Measurements from ENCODE around the gene RAB44. TPM values are rescaled to one million over a fixed set of nuclear protein-coding genes. Genes with fewer than 3 reads are reported as not detected.
"Not testable (repeated sequence)": the region's sequence is repeated elsewhere in the genome, so short reads cannot be mapped to it uniquely, and the experiment has no call there.

The RAB44 gene
- total and polyA plus RNA-seq, 12 donors: 0.03 to 0.16 TPM; not detected in 10

DNA sequence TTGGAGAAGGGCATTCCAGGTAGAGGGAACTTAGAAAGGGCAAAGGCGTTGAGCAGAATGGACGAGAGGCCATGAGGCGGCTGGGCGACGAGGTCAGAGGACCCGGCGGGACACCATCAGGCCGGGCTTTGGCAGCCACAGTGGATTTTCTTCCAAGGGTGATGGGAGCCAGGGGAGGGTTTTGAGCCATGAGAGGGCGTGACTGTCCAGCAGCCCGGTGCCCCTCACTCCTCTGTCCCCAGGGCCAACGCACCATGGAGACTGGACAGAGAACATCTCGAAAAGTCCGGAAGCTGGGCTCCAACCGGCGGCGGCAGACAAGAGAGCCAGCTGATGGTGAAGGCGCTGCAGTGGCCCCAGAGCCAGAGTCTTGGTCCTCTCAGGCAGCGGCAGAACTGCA is 6.4 kb downstream of the RAB44 start:
- DNase-seq: no peak
- Histone ChIP-seq H3K4me1 (replicated peaks in 1 of 2) (no peaks in the 10 kb centered on the region), H3K4me3 (no peak overlapping the region), H3K36me3 (replicated peaks in 1 of 2) (no peaks in the 10 kb centered on the region), H3K27ac (no peak overlapping the region), H3K9me3 (replicated peaks in 1 of 3) (no peaks in the 10 kb centered on the region), H3K27me3 (no peaks in the 10 kb centered on the region)
- intact Hi-C loops (cut with DNase I): no loop called here
- 92 to 97% (median 93%) methylated on average over 11 to 18 of the region's 18 CpGs for WGBS, 4 donors
- TF ChIP-seq POLR2A (IDR thresholded peaks at IDR 0.05): no peak
- TF ChIP-seq, protein P1, sequence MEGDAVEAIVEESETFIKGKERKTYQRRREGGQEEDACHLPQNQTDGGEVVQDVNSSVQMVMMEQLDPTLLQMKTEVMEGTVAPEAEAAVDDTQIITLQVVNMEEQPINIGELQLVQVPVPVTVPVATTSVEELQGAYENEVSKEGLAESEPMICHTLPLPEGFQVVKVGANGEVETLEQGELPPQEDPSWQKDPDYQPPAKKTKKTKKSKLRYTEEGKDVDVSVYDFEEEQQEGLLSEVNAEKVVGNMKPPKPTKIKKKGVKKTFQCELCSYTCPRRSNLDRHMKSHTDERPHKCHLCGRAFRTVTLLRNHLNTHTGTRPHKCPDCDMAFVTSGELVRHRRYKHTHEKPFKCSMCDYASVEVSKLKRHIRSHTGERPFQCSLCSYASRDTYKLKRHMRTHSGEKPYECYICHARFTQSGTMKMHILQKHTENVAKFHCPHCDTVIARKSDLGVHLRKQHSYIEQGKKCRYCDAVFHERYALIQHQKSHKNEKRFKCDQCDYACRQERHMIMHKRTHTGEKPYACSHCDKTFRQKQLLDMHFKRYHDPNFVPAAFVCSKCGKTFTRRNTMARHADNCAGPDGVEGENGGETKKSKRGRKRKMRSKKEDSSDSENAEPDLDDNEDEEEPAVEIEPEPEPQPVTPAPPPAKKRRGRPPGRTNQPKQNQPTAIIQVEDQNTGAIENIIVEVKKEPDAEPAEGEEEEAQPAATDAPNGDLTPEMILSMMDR (IDR thresholded peaks at IDR 0.05): no peak

DNA sequence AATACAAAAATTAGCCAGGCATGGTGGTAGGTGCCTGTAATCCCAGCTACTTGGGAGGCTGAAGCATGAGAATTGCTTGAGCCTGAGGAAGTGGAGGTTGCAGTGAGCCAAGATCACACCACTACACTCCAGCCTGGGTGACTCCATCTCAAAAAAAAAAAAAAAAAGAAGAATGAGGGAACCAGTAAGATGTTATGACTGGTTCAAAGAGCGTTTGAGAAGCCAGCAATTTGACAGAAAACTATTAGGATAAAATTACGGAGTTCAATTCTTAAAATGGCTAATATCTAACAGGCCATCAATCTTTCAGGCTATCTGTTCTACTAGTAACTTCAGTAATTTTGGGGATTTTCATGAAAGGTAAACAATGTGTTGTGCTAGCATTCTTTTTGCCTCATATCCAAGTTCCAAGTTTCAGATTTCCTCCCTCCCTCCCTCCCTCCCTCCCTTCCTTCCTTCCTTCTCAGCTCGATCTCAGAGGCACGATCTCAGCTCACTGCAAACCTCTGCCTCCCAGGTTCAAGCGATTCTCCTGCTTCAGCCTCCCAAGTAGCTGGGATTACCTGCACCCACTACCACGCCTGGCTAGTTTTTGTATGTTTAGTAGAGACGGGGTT is 7.4 kb downstream of the RAB44 start:
- H3K27me3 ChIP-seq; H3K9me3 ChIP-seq (replicated peaks in 1 of 3); H3K4me3 ChIP-seq; H3K27ac ChIP-seq; H3K36me3 ChIP-seq (replicated peaks in 1 of 2); DNase-seq; H3K4me1 ChIP-seq (replicated peaks in 1 of 2); intact Hi-C loops (cut with DNase I): not testable (repeated sequence)
- WGBS, 4 donors: 75 to 85% (median 80%) methylated on average over 7 of the region's 7 CpGs

DNA sequence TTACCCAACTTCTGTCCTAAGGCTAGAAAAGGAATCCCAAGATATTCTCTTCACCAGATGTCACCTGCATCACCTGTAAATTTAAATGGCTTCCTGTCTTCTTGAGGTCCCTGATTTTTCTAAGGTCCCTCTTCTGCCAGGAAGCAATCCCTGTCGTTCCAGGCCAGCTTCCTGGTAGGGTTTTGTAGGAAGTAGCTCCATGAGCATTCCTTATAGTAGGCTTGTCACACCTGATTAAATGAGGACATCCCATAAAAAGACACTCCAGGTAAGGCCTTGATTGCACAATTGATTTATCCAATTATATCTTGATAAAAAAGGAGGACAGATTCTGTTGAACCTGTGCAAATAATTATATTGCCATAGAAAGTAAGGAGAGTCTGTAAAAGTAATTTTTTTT is 8.7 kb downstream of the RAB44 start:
- Histone ChIP-seq H3K27ac (no peak overlapping the region), H3K36me3 (replicated peaks in 1 of 2) (no peaks in the 10 kb centered on the region), H3K4me1 (replicated peaks in 1 of 2) (no peaks in the 10 kb centered on the region), H3K4me3 (no peak overlapping the region), H3K9me3 (replicated peaks in 1 of 3) (no peaks in the 10 kb centered on the region), H3K27me3 (no peaks in the 10 kb centered on the region)
- no peak for DNase-seq
- TF ChIP-seq POLR2A (IDR thresholded peaks at IDR 0.05): no peak
- TF ChIP-seq, protein P1 (IDR thresholded peaks at IDR 0.05): no peak
- intact Hi-C loops (cut with DNase I): no loop called here
- 60 to 78% (median 70%) methylated on average over 1 of the region's 1 CpG for WGBS, 4 donors

DNA sequence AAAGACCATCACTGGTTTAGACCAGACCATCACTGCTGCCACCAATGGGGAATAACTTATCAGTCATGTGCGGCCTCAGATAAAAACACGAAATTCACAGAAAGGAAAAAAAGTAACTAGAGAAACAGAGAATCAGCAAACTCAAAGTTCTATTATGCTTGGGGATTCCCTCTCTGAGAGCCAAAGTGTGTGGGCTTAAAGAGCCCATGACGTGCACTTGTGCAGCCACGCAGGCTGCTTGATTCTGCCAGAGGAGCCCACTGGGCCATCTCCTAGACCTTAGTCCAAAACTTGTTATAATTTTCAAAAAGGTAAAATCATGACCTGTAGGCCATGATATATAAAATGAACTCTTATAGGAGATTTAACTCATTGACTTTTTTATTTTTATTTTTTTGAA is 15.2 kb downstream of the RAB44 start:
- intact Hi-C loops (cut with DNase I): no loop called here
- no peak overlapping the region for H3K4me3 ChIP-seq
- no peaks in the 10 kb centered on the region for H3K27me3 ChIP-seq
- H3K9me3 ChIP-seq (replicated peaks in 1 of 3): no peaks in the 10 kb centered on the region
- TF ChIP-seq, protein P1 (IDR thresholded peaks at IDR 0.05): no peak
- no peak for TF ChIP-seq POLR2A (IDR thresholded peaks at IDR 0.05)
- no peak overlapping the region for H3K27ac ChIP-seq
- DNase-seq: no peak
- H3K36me3 ChIP-seq (replicated peaks in 1 of 2): no peaks in the 10 kb centered on the region
- H3K4me1 ChIP-seq (replicated peaks in 1 of 2): no peaks in the 10 kb centered on the region
- WGBS, 4 donors: 87 to 91% (median 90%) methylated on average over 4 of the region's 4 CpGs

DNA sequence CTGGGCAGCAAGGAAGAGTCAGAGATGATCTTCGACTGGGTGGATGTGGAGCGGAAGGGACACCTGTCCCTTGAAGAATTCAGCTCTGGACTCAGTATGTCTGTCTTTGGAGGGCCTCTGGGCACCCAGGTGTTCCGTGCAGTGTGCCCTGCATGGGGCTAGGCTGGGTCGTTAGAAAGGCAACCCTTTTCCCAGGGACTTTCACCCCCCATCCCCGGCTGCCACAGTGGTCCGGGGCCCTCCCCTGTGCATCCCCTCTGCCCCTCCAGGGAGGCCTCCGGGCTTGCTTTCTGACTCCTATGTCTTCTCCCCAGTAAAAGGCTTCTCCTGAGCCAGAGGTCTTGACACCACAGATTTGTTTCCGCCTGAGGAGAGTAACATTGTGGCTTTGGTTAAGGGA is 16.2 kb downstream of the RAB44 start:
- no peaks in the 10 kb centered on the region for H3K4me1 ChIP-seq (replicated peaks in 1 of 2)
- no peaks in the 10 kb centered on the region for H3K27me3 ChIP-seq
- no peak overlapping the region for H3K4me3 ChIP-seq
- no peaks in the 10 kb centered on the region for H3K9me3 ChIP-seq (replicated peaks in 1 of 3)
- 85 to 92% (median 88%) methylated on average over 8 of the region's 8 CpGs for WGBS, 4 donors
- intact Hi-C loops (cut with DNase I): no loop called here
- DNase-seq: no peak
- no peak overlapping the region for H3K27ac ChIP-seq
- no peaks in the 10 kb centered on the region for H3K36me3 ChIP-seq (replicated peaks in 1 of 2)
- TF ChIP-seq, protein P1 (IDR thresholded peaks at IDR 0.05): no peak
- TF ChIP-seq POLR2A (IDR thresholded peaks at IDR 0.05): no peak

Measured in adrenal gland (tissue), 12 donors.